Measurements from ENCODE around the gene ADAMTS8. TPM values are rescaled to one million over a fixed set of nuclear protein-coding genes. Genes with fewer than 3 reads are reported as not detected.
A peak's percentile ranks its signal among the peaks of the same experiment; 100 is the strongest.

ADAMTS8 gene
- total RNA-seq, 3 donors from 2014 or later (not counting 1 experiment from before 2014, with no cell fraction given), result not detected

DNA sequence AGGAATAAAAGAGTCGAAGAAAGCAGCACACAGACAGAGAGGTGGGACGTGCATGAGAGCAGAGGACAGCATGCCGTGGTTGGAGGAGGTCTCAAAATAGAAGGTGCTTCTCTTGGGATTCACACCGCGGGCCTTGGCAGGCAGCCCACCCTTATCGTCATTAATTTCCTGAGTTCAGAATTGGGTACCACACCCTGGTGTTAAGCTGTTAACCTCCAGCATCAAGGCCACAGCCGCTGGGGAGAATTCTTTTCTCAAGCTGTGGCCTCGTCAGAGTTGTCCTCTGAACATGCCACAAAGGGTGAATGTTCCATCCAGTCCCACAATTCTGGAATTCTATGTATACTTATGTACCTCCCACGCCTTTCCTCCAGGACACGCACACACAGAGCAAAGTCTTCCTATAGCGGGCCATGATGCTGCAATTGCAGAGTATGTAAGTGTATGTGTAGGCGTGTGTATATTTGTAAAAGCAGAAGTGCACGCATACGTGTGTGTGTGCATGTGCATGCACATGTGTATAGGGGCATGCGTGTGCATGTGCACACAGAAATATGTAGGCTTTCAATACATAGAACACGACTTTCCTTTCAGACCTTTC lies 39.0 kb downstream of the ADAMTS8 start:
- H3K27me3 Mint-ChIP-seq (ENCODE audit: low read depth in 2 of 2), result peaks cover 0 to 9% of the 10 kb centered on the region in 2 donors
- peaks cover 43 to 49% of the 10 kb centered on the region in 2 donors for H3K4me1 Mint-ChIP-seq
- Histone ChIP-seq H3K27ac (ENCODE audit: low read length) (peak overlapping the region; percentile 78), H3K4me3 (ENCODE audit: low read length) (peak overlapping the region; percentile 13), H3K36me3 (ENCODE audit: control insufficient read depth, insufficient read depth, low read length) (no peaks in the 10 kb centered on the region), H3K4me1 (ENCODE audit: control insufficient read depth, insufficient read depth, low read length) (peaks cover 36% of the 10 kb centered on the region), H3K27me3 (ENCODE audit: control insufficient read depth, insufficient read depth, low read length) (no peaks in the 10 kb centered on the region), H3K9me3 (ENCODE audit: control insufficient read depth, insufficient read depth, low read length) (no peaks in the 10 kb centered on the region)
- peak; percentile 58 to 79 for DNase-seq
- intact Hi-C loops (cut with micrococcal nuclease), result loop anchor here (2.0 kb wide), 1 partner anchor 77 kb away; no protein-coding TSS in a partner anchor
- WGBS (ENCODE audit: insufficient coverage), result 42% methylated on average over 15 of the region's 16 CpGs
- peak overlapping the region; percentile 82 for H3K4me3 Mint-ChIP-seq
- no peaks in the 10 kb centered on the region for H3K36me3 Mint-ChIP-seq
- TF ChIP-seq, protein P1, sequence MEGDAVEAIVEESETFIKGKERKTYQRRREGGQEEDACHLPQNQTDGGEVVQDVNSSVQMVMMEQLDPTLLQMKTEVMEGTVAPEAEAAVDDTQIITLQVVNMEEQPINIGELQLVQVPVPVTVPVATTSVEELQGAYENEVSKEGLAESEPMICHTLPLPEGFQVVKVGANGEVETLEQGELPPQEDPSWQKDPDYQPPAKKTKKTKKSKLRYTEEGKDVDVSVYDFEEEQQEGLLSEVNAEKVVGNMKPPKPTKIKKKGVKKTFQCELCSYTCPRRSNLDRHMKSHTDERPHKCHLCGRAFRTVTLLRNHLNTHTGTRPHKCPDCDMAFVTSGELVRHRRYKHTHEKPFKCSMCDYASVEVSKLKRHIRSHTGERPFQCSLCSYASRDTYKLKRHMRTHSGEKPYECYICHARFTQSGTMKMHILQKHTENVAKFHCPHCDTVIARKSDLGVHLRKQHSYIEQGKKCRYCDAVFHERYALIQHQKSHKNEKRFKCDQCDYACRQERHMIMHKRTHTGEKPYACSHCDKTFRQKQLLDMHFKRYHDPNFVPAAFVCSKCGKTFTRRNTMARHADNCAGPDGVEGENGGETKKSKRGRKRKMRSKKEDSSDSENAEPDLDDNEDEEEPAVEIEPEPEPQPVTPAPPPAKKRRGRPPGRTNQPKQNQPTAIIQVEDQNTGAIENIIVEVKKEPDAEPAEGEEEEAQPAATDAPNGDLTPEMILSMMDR (IDR thresholded peaks at IDR 0.05), result no peak
- ATAC-seq, result peak; percentile 75 to 84 (median 79)
- no peaks in the 10 kb centered on the region for H3K9me3 Mint-ChIP-seq
- H3K27ac Mint-ChIP-seq, result peak overlapping the region; percentile 83 to 90

- Mint-ChIP-seq H3K27me3 (ENCODE audit: low read depth in 2 of 2) (peaks cover 0 to 5% of the 10 kb centered on the region in 2 donors), H3K36me3 (no peaks in the 10 kb centered on the region), H3K27ac (peak overlapping the region; percentile 83 to 90), H3K4me3 (peak overlapping the region; percentile 82), H3K9me3 (no peaks in the 10 kb centered on the region), H3K4me1 (peaks cover 46 to 52% of the 10 kb centered on the region in 2 donors)
- Histone ChIP-seq H3K27ac (ENCODE audit: low read length) (peak overlapping the region; percentile 78), H3K9me3 (ENCODE audit: control insufficient read depth, insufficient read depth, low read length) (no peaks in the 10 kb centered on the region), H3K27me3 (ENCODE audit: control insufficient read depth, insufficient read depth, low read length) (no peaks in the 10 kb centered on the region), H3K36me3 (ENCODE audit: control insufficient read depth, insufficient read depth, low read length) (no peaks in the 10 kb centered on the region), H3K4me3 (ENCODE audit: low read length) (peak overlapping the region; percentile 13), H3K4me1 (ENCODE audit: control insufficient read depth, insufficient read depth, low read length) (peaks cover 36% of the 10 kb centered on the region)
- intact Hi-C loops (cut with micrococcal nuclease), result loop anchor here (2.0 kb wide), 1 partner anchor 76 kb away; no protein-coding TSS in a partner anchor
- DNase-seq (peak; percentile 21 to 75), ATAC-seq (peak; percentile 57 to 73 (median 62))
- TF ChIP-seq, protein P1 (IDR thresholded peaks at IDR 0.05), result no peak
- 26% methylated on average over 11 of the region's 11 CpGs for WGBS (ENCODE audit: insufficient coverage)
Measured at GRCh38 chr11:130388607-130389205, 39.7 kb downstream of the ADAMTS8 start.

- Mint-ChIP-seq H3K36me3 (no peaks in the 10 kb centered on the region), H3K27me3 (ENCODE audit: low read depth in 2 of 2) (no peaks in the 10 kb centered on the region), H3K27ac (no peak overlapping the region), H3K4me1 (peaks cover 40 to 45% of the 10 kb centered on the region in 2 donors), H3K9me3 (no peaks in the 10 kb centered on the region), H3K4me3 (no peak overlapping the region)
- Histone ChIP-seq H3K4me1 (ENCODE audit: control insufficient read depth, insufficient read depth, low read length) (peaks cover 34% of the 10 kb centered on the region), H3K36me3 (ENCODE audit: control insufficient read depth, insufficient read depth, low read length) (no peaks in the 10 kb centered on the region), H3K9me3 (ENCODE audit: control insufficient read depth, insufficient read depth, low read length) (no peaks in the 10 kb centered on the region), H3K27ac (ENCODE audit: low read length) (no peak overlapping the region), H3K27me3 (ENCODE audit: control insufficient read depth, insufficient read depth, low read length) (no peaks in the 10 kb centered on the region), H3K4me3 (ENCODE audit: low read length) (no peak overlapping the region)
- no peak for ATAC-seq
- 100% methylated on average over 3 of the region's 3 CpGs for WGBS (ENCODE audit: insufficient coverage)
- no peak for DNase-seq
- intact Hi-C loops (cut with micrococcal nuclease), result no loop called here
- TF ChIP-seq, protein P1 (IDR thresholded peaks at IDR 0.05), result no peak
Measured at GRCh38 chr11:130386056-130386455, 42.4 kb downstream of the ADAMTS8 start.

Data from natural killer cell (primary cell).